Activated CD4-positive, CD25-positive, alpha-beta regulatory T cell treated with anti-CD3 and anti-CD28 coated beads, Interleukin-2, amount 50 U/mL, for 24 hours (primary cell): ENCODE data around the gene XRCC1.
"Not testable (repeated sequence)": the region's sequence is repeated elsewhere in the genome, so short reads cannot be mapped to it uniquely, and the experiment has no call there.

ENCODE experiments used
- ATAC-seq, 2 donors: fragments of 150-1000 bp; cut with Tn5 transposase; one replicate each; pipeline ENCODE4 v1.10.0; 2021; ENCODE audit warnings: mild to moderate bottlenecking in 1 of 2, moderate library complexity in 1 of 2

Gene XRCC1

DNA sequence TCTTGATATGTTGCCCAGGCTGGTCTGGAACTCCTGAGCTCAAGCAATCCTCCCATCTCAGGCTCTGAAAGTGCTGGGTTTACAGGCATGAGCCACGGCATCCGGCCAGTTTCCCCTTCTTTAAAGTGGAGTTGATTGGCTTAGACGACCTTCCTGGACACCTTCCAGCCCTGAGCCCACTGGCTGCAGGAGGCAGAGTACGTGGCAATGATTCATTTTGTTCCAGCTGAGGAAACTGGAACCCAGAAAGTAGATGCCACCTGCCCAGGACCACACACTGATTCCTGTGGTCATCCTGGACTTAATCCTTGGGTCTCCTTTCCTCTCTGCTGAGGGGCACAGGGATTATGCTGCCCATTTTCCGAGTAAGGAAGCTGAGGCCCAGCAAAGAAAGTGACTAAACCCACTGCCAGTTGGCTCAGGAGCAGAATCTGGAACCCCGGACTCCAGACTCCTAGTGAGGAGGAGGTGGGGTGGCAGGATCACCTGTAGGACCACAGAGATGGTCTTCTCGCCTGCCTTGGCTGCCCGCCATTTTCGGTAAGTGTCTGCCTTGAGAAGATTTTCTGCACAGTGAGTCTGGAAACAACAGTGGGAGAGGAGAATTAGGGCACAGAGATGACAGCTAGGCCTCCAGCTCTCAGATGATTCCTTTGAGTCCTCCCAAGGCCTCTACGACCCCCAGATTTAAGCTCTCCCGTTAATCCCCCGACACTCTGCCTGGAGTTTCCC lies 737 bp downstream of the XRCC1 start:
- no peak for ATAC-seq

- ATAC-seq = no peak
Measured at GRCh38 chr19:43572171-43572588, 3.1 kb downstream of the XRCC1 start.

- no peak for ATAC-seq
Measured at GRCh38 chr19:43570174-43570791, 5.0 kb downstream of the XRCC1 start.

GRCh38 chr19:43569657-43570056 lies 5.7 kb downstream of the XRCC1 start:
- ATAC-seq = no peak

DNA sequence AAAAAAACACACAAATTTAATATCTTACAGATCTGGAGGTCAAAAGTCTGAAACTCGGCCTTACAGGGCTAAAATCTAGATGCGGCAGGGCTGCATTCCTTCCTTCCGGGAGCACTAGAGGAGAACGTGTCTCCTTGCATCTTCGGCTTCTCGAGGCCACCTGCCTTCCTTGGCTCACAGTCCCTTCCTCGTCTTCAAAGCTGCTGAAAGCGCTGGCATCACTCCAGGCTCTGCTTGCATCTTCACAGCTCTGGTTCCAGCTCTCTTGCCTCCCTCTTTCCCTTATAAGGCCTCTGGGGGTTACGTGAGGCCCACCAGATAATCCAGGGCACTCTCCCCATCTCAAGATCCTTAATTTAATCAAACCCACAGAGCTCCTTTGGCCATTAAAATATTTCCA lies 10.5 kb downstream of the XRCC1 start:
- no peak for ATAC-seq

- no peak for ATAC-seq
Measured at GRCh38 chr19:43563816-43564457, 11.4 kb downstream of the XRCC1 start.

DNA sequence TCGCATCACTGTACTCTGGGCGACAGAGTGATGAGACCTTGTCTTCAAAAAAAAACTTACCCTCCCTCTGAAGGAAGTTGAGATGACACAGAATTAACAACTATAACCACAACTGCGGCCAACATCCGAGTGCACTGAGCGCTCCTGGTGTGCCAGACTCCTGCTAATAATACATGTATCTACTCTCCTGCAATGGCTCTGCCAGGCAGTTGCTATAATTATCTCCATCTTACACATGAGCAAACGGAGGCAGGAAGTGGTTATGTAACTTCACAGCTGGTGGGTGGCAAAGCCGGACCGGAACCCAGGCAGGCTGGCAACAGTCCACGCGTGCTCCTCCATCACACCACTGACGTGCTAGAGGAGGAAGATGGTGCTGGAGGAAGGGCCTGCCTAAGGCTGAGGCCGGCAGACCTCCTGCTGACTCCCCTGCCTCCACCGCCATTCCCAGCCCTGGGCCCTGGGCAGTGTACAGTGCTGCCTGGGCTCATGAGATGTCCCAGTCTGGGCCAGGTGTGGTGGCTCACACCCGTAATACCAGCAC lies 12.6 kb downstream of the XRCC1 start:
- ATAC-seq = peak; percentile 94 to 98

DNA sequence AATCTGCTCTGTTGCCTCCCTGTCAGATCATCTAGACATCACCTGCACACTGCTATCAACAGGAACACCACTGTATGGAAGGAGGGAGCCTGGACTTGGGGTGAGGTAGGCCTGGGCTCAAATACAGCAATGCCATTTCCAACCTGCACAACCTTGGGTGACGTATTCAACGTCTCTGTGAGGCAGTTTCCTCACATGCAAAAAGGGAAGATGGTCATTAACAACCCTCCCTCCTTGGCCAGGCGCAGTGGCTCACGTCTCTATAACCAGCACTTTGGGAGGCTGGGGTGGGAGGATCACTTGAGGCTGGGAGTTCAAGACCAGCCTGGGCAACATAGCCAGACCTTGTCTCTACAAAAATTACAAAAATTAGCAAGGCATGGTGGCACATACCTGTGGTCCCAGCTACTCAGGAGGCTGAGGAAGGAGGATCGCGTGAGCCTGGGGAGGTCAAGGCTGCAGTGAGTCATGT lies 13.1 kb downstream of the XRCC1 start:
- no peak for ATAC-seq

DNA sequence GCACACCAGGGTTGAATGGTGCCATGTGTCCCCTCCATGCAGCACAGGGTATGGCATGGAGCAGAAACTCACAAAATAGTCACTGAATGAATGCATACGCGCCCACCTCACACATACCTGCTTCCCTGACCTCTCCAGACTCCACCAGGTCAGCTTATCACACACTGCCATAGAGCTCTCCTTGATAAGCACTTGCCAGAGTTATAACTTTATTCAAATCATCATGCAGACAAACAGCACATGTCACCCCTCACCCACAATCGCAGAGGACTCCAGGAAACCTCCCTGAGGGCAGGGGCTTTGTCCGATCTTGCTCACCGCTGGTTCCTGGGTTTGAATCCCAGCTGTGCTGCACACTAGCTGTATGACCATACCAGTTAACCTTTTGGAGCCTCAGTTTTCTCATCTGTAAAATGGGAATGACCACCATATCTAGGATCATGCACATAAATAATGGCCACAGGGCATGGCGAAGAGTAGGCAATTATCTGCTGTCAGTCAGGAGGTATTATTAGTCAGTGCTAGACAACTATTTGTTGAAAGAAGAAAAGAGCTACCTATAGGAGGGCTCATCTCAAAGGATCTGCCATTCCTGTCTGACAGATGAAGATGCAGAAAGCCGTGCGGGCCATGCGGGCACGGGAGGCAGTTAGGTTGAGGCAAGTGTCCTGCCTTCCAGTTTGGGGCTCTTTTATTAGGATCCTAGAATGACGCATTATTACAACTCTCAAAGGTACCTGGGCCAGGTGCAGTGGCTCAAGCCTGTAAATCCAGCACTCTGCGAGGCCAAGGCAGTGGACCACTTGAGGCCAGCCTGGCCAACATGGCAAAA lies 14.0 kb downstream of the XRCC1 start:
- ATAC-seq = no peak

DNA sequence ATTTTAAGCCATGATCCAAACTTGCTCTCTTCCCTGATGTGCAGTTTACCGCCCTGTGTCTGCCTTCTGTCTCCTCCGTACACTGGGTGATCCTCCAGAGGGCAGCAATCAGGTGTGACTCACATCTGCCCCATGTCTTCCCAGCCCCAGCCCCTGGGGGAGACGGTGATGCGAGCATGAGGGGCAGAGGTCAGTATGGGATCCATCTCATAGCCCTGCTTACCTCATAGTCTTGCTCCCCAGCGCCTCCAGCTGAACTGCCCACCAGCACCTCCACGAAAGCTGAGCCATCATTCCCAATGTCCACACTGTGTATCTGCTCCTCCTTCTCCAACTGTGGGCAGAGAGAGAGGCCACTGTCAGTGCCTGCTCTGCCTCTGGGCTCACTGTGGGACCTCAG lies 14.6 kb downstream of the XRCC1 start:
- ATAC-seq = no peak

GRCh38 chr19:43555185-43555770 lies 20.0 kb downstream of the XRCC1 start:
- ATAC-seq = peak; percentile 85 to 94

DNA sequence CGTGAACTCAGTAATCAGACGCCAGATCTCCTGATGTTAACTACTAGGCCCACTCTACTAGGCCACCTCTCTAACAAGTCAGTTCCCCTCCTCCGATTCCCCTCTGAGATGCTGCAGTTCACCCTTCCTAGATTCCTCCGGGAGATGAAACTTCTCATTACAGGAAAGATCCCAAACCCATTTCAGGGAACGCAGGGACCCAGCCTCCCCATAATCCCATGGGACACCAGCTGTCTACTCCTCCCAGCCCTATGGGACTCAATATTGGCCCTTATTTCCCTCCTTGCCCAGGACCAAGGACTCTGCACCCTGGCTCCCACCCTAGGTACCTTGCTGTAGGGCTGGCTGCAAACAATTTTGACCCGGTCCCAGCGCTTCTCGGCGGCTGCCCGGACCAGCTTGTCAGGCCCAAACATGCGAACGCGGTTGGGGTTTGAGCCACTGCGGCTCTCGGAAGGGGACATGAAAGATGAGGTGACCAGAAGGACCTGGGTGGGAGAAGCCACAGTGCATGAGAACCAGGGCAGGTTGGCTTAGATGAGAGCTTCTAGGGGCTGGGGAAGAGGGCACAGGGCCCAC lies 20.9 kb downstream of the XRCC1 start:
- ATAC-seq = no peak

DNA sequence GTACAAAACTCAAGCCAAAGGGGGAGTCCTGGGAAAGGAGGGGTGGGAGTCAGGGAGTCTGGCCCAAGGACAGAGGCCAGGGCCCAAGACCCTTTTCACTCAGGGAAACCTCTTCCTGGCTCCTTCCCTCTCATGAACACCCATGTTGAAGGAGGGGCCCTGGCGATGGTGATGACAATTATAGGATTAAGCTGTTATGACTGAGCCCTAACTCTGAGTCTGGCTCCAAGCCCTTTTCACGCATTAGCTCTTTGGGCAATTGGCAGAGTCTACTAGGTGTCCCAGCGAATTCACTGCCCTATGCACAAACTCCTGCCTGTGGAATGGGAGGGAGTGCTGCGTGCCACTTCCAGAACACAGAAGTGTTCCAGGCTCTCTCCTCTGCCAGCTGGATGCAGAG lies 21.7 kb downstream of the XRCC1 start:
- no peak for ATAC-seq

- no peak for ATAC-seq
Measured at GRCh38 chr19:43552616-43553015, 22.7 kb downstream of the XRCC1 start.

DNA sequence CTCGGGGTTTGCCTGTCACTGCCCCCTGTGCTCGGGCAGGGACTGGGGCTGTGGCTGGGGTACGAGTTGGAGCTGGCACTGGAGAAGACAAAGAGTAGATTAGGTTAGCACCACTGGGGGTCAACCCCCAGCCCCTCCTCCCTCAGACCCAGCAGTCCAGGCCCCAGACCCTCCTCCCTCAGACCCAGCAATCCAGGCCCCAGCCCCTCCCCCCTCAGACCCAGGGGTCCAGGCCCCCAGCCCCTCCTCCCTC lies 23.2 kb downstream of the XRCC1 start:
- no peak for ATAC-seq

GRCh38 chr19:43551399-43552197 lies 23.7 kb downstream of the XRCC1 start:
- ATAC-seq = no peak

DNA sequence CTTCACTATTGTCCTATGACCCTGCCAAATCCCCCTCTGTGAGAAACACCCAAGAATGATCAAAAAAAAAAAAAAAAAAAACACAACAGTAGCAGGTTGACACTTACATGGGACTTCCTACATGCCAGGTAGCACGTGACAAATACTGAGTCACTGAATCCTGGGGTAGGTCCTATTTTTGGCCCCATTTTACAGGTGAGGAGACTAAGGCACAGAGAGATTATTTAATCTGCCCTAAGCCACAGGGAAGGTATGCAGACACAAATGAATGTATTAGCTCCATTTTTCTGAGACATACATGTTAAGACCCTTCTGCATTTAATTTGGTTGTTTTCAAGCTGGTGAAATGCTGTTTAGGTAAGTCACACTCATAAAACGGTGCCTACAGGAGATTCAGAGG lies 26.6 kb downstream of the XRCC1 start:
- ATAC-seq = no peak

DNA sequence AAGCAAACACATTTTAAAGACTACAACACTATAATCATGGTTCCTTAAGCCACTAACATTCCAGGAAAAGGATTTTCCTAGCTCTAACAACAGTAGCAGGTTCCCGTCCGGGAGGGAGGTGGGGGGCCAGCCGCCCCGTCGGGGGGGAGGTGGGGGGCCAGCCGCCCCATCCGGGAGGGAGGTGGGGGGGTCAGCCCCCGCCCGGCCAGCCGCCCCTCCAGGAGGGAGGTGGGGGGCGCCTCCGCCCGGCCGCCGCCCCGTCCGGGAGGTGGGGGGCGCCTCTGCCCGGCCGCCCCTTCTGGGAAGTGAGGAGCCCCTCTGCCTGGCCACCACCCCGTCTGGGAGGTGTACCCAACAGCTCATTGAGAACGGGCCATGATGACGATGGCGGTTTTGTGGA lies 27.4 kb downstream of the XRCC1 start:
- ATAC-seq = not testable (repeated sequence)

- no peak for ATAC-seq
Measured at GRCh38 chr19:43546581-43546980, 28.7 kb downstream of the XRCC1 start.

DNA sequence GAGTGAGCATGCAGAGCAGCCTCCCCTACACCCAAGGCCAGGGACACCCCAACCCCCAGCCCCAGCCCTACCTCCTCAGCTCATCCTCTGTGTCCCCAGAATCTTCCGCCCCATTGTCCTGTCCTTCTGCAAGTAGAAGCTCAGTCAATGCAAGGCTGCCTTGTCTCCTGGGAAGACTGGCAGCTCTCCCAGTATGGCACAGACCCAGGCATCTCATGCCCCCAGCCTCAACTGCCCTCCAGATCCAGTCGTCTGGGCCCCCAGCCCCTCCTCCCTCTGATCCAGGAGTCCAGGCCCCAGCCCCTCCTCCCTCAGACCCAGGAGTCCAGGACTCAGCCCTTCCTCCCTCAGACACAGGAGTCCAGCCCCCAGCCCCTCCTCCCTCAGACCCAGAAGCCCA lies 29.3 kb downstream of the XRCC1 start:
- ATAC-seq = no peak

GRCh38 chr19:43545276-43545675 lies 30.1 kb downstream of the XRCC1 start:
- ATAC-seq = no peak

- ATAC-seq = no peak
Measured at GRCh38 chr19:43544077-43544476, 31.2 kb downstream of the XRCC1 start.
